WTC11 (cell line): Measurements from ENCODE around the gene ANKMY1. TPM values are rescaled to one million over a fixed set of nuclear protein-coding genes. Genes with fewer than 3 reads are reported as not detected.

Experiments used
- ATAC-seq: fragments of 200-7000 bp; cut with Tn5 transposase; 2 replicates; pipeline ENCODE4 v1.10.0; 2021; ENCODE audit warnings: mild to moderate bottlenecking, moderate library complexity
- CTCF ChIA-PET: fragments of 300-600 bp; sonication (Branson Sonifier 250); formaldehyde crosslinking; loops from one replicate; lab custom pipeline; 2021; ENCODE audit warnings: antibody characterized with exemption; lab: Charles Lee
- POLR2A ChIA-PET: fragments of 350-600 bp; sonication (Branson Sonifier 250); formaldehyde crosslinking; loops from one replicate; lab custom pipeline; 2021; ENCODE audit warnings: antibody characterized with exemption; lab: Charles Lee
- DNase-seq: peaks from one replicate; pipeline ENCODE4 v3.0.0; 2021; ENCODE audit warnings: low spot score
- H3K27ac Mint-ChIP-seq: 2 replicates; pipeline ENCODE4 v1.8.0; 2021; ENCODE audit warnings: mixed read lengths
- H3K27me3 Mint-ChIP-seq: 2 replicates; pipeline ENCODE4 v1.8.0; 2021; ENCODE audit warnings: low read depth, mild to moderate bottlenecking, moderate library complexity, mixed read lengths
- H3K36me3 Mint-ChIP-seq: 2 replicates; pipeline ENCODE4 v1.8.0; 2021; ENCODE audit warnings: mixed read lengths
- H3K4me1 Mint-ChIP-seq: 2 replicates; pipeline ENCODE4 v1.8.0; 2022; ENCODE audit warnings: mixed read lengths
- H3K4me3 Mint-ChIP-seq: 2 replicates; pipeline ENCODE4 v1.8.0; 2021; ENCODE audit warnings: mild to moderate bottlenecking, moderate library complexity, mixed read lengths
- H3K9me3 Mint-ChIP-seq: 2 replicates; pipeline ENCODE4 v1.8.0; 2021; ENCODE audit warnings: mixed read lengths
- ELF4 ChIP-seq: sonication (generic); formaldehyde crosslinking; IDR thresholded peaks from 2 replicates; pipeline ENCODE4 v1.8.1; 2022; ENCODE audit warnings: low read depth, mild to moderate bottlenecking, moderate library complexity, missing genetic modification reagents
- EMX1 ChIP-seq: fragments of 250-450 bp; sonication (Bioruptor Pico); IDR thresholded peaks from 2 replicates; pipeline ENCODE4 v1.8.0; 2021; ENCODE audit warnings: mild to moderate bottlenecking
- FOXJ3 ChIP-seq: sonication (generic); formaldehyde crosslinking; IDR thresholded peaks from 2 replicates; pipeline ENCODE4 v1.9.0; 2021; ENCODE audit warnings: missing genetic modification reagents, mild to moderate bottlenecking, borderline replicate concordance
- FOXP1 ChIP-seq: sonication (generic); formaldehyde crosslinking; IDR thresholded peaks from 2 replicates; pipeline ENCODE4 v1.8.0; 2022; ENCODE audit warnings: missing genetic modification reagents, mild to moderate bottlenecking, moderate library complexity, borderline replicate concordance
- KAT7 ChIP-seq: sonication (generic); formaldehyde crosslinking; IDR thresholded peaks from 2 replicates; pipeline ENCODE4 v1.8.1; 2023; ENCODE audit warnings: missing genetic modification reagents, mild to moderate bottlenecking, borderline replicate concordance
- RELA ChIP-seq: sonication (generic); formaldehyde crosslinking; IDR thresholded peaks from 2 replicates; pipeline ENCODE4 v1.8.1; 2022; ENCODE audit warnings: missing genetic modification reagents, mild to moderate bottlenecking, borderline replicate concordance
- ZNF416 ChIP-seq: fragments of 250-450 bp; sonication (Bioruptor Pico); IDR thresholded peaks from 2 replicates; pipeline ENCODE4 v1.9.0; 2021; ENCODE audit warnings: mild to moderate bottlenecking, inconsistent platforms
- total RNA-seq: library from RNA; stranded (reverse); gene quantifications from 3 replicates; pipeline ENCODE4 v1.2.3, GENCODE V29; 2021
- TF ChIP-seq, protein P1 (sequence below): sonication (generic); formaldehyde crosslinking; IDR thresholded peaks from 2 replicates; pipeline ENCODE4 v1.8.0; 2022; ENCODE audit warnings: mild to moderate bottlenecking, missing genetic modification reagents
- TF ChIP-seq, protein P2 (sequence below): sonication (generic); formaldehyde crosslinking; IDR thresholded peaks from 2 replicates; pipeline ENCODE4 v1.8.1; 2022; ENCODE audit warnings: missing genetic modification reagents, borderline replicate concordance
- TF ChIP-seq, protein P3 (sequence below): sonication (generic); formaldehyde crosslinking; IDR thresholded peaks from 2 replicates; pipeline ENCODE4 v1.8.1; 2022; ENCODE audit warnings: low read depth, missing genetic modification reagents, borderline replicate concordance
- TF ChIP-seq, protein P4 (sequence below): sonication (generic); formaldehyde crosslinking; IDR thresholded peaks from 2 replicates; pipeline ENCODE4 v1.8.1; 2023; ENCODE audit warnings: mild to moderate bottlenecking, missing genetic modification reagents
- TF ChIP-seq, protein P5 (sequence below): sonication (generic); formaldehyde crosslinking; IDR thresholded peaks from 2 replicates; pipeline ENCODE4 v1.8.0; 2023; ENCODE audit warnings: mild to moderate bottlenecking, missing genetic modification reagents

Gene ANKMY1
- total RNA-seq, 1 experiment from 2014 or later: 4.6 TPM

GRCh38 chr2:240433973-240434727 is 123.6 kb downstream of the ANKMY1 start:
- peak overlapping the region; percentile 81 for H3K4me3 Mint-ChIP-seq
- POLR2A ChIA-PET: no interaction called here
- H3K9me3 Mint-ChIP-seq: no peaks in the 10 kb centered on the region
- TF ChIP-seq, protein P1, sequence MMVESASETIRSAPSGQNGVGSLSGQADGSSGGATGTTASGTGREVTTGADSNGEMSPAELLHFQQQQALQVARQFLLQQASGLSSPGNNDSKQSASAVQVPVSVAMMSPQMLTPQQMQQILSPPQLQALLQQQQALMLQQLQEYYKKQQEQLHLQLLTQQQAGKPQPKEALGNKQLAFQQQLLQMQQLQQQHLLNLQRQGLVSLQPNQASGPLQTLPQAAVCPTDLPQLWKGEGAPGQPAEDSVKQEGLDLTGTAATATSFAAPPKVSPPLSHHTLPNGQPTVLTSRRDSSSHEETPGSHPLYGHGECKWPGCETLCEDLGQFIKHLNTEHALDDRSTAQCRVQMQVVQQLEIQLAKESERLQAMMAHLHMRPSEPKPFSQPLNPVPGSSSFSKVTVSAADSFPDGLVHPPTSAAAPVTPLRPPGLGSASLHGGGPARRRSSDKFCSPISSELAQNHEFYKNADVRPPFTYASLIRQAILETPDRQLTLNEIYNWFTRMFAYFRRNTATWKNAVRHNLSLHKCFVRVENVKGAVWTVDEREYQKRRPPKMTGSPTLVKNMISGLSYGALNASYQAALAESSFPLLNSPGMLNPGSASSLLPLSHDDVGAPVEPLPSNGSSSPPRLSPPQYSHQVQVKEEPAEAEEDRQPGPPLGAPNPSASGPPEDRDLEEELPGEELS (CRISPR knock-in tag): no peak
- no peak for TF ChIP-seq FOXP1 (CRISPR knock-in tag)
- TF ChIP-seq, protein P2, sequence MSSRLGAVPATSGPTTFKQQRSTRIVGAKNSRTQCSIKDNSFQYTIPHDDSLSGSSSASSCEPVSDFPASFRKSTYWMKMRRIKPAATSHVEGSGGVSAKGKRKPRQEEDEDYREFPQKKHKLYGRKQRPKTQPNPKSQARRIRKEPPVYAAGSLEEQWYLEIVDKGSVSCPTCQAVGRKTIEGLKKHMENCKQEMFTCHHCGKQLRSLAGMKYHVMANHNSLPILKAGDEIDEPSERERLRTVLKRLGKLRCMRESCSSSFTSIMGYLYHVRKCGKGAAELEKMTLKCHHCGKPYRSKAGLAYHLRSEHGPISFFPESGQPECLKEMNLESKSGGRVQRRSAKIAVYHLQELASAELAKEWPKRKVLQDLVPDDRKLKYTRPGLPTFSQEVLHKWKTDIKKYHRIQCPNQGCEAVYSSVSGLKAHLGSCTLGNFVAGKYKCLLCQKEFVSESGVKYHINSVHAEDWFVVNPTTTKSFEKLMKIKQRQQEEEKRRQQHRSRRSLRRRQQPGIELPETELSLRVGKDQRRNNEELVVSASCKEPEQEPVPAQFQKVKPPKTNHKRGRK (CRISPR knock-in tag): no peak
- H3K4me1 Mint-ChIP-seq: peaks cover 6% of the 10 kb centered on the region; the same call in 1 of the 2 replicates
- CTCF ChIA-PET: interaction anchor here (0.7 kb wide), 1 partner anchor 290 kb away, joined by 3 read pairs; no protein-coding TSS in a partner anchor
- ATAC-seq (no peak), DNase-seq (no peak)
- no peak overlapping the region for H3K27ac Mint-ChIP-seq
- peaks cover 34% of the 10 kb centered on the region for H3K27me3 Mint-ChIP-seq
- H3K36me3 Mint-ChIP-seq: no peaks in the 10 kb centered on the region

- Mint-ChIP-seq H3K4me3 (peak overlapping the region; percentile 50), H3K9me3 (0 out of 2 replicates have a peak, but pooled peaks cover 4% of the 10 kb centered on the region), H3K36me3 (no peaks in the 10 kb centered on the region), H3K27me3 (peaks cover 40% of the 10 kb centered on the region), H3K27ac (no peak overlapping the region), H3K4me1 (peaks cover 6% of the 10 kb centered on the region; the same call in 1 of the 2 replicates)
- ChIA-PET POLR2A (no interaction called here), CTCF (interaction anchor here (3.1 kb wide), 1 partner anchor 200 kb away, joined by 9 read pairs; no protein-coding TSS in a partner anchor)
- TF ChIP-seq RELA (CRISPR knock-in tag): no peak
- TF ChIP-seq ZNF416 (CRISPR knock-in tag): no peak
- no peak for TF ChIP-seq FOXJ3 (CRISPR knock-in tag)
- TF ChIP-seq ELF4 (CRISPR knock-in tag): no peak
- TF ChIP-seq KAT7 (CRISPR knock-in tag): no peak
- no peak for TF ChIP-seq EMX1
- TF ChIP-seq, protein P3, sequence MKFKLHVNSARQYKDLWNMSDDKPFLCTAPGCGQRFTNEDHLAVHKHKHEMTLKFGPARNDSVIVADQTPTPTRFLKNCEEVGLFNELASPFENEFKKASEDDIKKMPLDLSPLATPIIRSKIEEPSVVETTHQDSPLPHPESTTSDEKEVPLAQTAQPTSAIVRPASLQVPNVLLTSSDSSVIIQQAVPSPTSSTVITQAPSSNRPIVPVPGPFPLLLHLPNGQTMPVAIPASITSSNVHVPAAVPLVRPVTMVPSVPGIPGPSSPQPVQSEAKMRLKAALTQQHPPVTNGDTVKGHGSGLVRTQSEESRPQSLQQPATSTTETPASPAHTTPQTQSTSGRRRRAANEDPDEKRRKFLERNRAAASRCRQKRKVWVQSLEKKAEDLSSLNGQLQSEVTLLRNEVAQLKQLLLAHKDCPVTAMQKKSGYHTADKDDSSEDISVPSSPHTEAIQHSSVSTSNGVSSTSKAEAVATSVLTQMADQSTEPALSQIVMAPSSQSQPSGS: no peak
- TF ChIP-seq, protein P4, sequence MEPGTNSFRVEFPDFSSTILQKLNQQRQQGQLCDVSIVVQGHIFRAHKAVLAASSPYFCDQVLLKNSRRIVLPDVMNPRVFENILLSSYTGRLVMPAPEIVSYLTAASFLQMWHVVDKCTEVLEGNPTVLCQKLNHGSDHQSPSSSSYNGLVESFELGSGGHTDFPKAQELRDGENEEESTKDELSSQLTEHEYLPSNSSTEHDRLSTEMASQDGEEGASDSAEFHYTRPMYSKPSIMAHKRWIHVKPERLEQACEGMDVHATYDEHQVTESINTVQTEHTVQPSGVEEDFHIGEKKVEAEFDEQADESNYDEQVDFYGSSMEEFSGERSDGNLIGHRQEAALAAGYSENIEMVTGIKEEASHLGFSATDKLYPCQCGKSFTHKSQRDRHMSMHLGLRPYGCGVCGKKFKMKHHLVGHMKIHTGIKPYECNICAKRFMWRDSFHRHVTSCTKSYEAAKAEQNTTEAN (CRISPR knock-in tag): no peak
- TF ChIP-seq, protein P5, sequence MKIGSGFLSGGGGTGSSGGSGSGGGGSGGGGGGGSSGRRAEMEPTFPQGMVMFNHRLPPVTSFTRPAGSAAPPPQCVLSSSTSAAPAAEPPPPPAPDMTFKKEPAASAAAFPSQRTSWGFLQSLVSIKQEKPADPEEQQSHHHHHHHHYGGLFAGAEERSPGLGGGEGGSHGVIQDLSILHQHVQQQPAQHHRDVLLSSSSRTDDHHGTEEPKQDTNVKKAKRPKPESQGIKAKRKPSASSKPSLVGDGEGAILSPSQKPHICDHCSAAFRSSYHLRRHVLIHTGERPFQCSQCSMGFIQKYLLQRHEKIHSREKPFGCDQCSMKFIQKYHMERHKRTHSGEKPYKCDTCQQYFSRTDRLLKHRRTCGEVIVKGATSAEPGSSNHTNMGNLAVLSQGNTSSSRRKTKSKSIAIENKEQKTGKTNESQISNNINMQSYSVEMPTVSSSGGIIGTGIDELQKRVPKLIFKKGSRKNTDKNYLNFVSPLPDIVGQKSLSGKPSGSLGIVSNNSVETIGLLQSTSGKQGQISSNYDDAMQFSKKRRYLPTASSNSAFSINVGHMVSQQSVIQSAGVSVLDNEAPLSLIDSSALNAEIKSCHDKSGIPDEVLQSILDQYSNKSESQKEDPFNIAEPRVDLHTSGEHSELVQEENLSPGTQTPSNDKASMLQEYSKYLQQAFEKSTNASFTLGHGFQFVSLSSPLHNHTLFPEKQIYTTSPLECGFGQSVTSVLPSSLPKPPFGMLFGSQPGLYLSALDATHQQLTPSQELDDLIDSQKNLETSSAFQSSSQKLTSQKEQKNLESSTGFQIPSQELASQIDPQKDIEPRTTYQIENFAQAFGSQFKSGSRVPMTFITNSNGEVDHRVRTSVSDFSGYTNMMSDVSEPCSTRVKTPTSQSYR (CRISPR knock-in tag): no peak
- DNase-seq (peak; percentile 7), ATAC-seq (no peak)
Measured at GRCh38 chr2:240432820-240433801, 124.7 kb downstream of the ANKMY1 start.
